ENCODE data around the gene CCDC195.

DNA sequence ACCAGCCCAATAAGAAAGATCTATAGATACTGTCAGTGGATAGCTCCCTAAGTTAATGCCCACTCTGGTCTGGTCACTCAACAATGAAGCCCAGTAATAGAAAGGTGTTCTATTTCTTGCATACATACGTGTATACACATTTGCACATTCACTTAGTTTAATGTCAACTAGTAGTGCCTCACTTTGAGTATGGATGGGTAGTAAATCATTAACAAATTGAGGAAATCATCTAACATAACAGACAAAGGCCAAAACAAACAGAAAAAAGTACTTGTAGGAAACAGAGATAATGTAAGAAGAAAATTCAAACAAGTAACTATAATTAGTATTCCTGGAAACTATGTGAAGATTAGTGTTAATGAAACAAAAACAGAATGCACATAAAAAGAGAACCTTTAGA lies 13.3 kb upstream of the CCDC195 start:
- TF ChIP-seq TAF1 (IDR thresholded peaks at IDR 0.05; ENCODE audit: low read depth): no peak
- no peak for TF ChIP-seq CTCF (IDR thresholded peaks at IDR 0.05; ENCODE audit: poor library complexity, severe bottlenecking)
- TF ChIP-seq RAD21 (conservative IDR thresholded peaks at IDR 0.05): no peak
- no peak for TF ChIP-seq POLR2AphosphoS5 (IDR thresholded peaks at IDR 0.05)
- TF ChIP-seq, protein P1, sequence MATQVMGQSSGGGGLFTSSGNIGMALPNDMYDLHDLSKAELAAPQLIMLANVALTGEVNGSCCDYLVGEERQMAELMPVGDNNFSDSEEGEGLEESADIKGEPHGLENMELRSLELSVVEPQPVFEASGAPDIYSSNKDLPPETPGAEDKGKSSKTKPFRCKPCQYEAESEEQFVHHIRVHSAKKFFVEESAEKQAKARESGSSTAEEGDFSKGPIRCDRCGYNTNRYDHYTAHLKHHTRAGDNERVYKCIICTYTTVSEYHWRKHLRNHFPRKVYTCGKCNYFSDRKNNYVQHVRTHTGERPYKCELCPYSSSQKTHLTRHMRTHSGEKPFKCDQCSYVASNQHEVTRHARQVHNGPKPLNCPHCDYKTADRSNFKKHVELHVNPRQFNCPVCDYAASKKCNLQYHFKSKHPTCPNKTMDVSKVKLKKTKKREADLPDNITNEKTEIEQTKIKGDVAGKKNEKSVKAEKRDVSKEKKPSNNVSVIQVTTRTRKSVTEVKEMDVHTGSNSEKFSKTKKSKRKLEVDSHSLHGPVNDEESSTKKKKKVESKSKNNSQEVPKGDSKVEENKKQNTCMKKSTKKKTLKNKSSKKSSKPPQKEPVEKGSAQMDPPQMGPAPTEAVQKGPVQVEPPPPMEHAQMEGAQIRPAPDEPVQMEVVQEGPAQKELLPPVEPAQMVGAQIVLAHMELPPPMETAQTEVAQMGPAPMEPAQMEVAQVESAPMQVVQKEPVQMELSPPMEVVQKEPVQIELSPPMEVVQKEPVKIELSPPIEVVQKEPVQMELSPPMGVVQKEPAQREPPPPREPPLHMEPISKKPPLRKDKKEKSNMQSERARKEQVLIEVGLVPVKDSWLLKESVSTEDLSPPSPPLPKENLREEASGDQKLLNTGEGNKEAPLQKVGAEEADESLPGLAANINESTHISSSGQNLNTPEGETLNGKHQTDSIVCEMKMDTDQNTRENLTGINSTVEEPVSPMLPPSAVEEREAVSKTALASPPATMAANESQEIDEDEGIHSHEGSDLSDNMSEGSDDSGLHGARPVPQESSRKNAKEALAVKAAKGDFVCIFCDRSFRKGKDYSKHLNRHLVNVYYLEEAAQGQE (IDR thresholded peaks at IDR 0.05; ENCODE audit: borderline replicate concordance): no peak
